PC-9 (cell line): Measurements from ENCODE around the gene ADCY2.

ENCODE experiments used
- CTCF ChIP-seq: fragments of 200-600 bp; sonication (generic); conservative IDR thresholded peaks from 2 replicates; pipeline ENCODE4 v1.6.1; 2017; ENCODE audit warnings: mixed run types, antibody characterized with exemption, mild to moderate bottlenecking, moderate library complexity
- EZH2 ChIP-seq: fragments of 200-600 bp; sonication (generic); IDR thresholded peaks from 2 replicates; pipeline ENCODE4 v1.8.0; 2017; ENCODE audit warnings: antibody characterized with exemption, low read depth

GRCh38 chr5:7391814-7392692, 3.9 kb upstream of the ADCY2 start:
- TF ChIP-seq CTCF (peak; percentile 63), EZH2 (no peak)
